HepG2 (cell line): ENCODE measurements around the gene AP4S1. TPM values are rescaled to one million over a fixed set of nuclear protein-coding genes. Genes with fewer than 3 reads are reported as not detected.

Experiments
- CHD4 ChIP-seq: fragments of 200-600 bp; sonication (generic); IDR thresholded peaks from 2 replicates; pipeline ENCODE4 v1.7.0; 2017; ENCODE audit warnings: mild to moderate bottlenecking, low read length, borderline replicate concordance
- MXD4 ChIP-seq: IDR thresholded peaks from 2 replicates; pipeline ENCODE4 v1.6.1; 2016; ENCODE audit warnings: mild to moderate bottlenecking, missing biosample characterization, missing genetic modification reagents
- NCOA5 ChIP-seq: sonication (generic); formaldehyde crosslinking; IDR thresholded peaks from 2 replicates; pipeline ENCODE4 v1.4.0; 2020; ENCODE audit warnings: missing genetic modification reagents
- ONECUT2 ChIP-seq: sonication (generic); formaldehyde crosslinking; IDR thresholded peaks from 2 replicates; pipeline ENCODE4 v1.4.0; 2020; ENCODE audit warnings: missing genetic modification reagents
- RFXAP ChIP-seq: sonication (generic); formaldehyde crosslinking; IDR thresholded peaks from 2 replicates; pipeline ENCODE4 v1.4.0; 2020; ENCODE audit warnings: missing genetic modification reagents, borderline replicate concordance
- ZNF235 ChIP-seq: sonication (generic); formaldehyde crosslinking; IDR thresholded peaks from 2 replicates; pipeline ENCODE4 v1.8.1; 2023; ENCODE audit warnings: mild to moderate bottlenecking, missing genetic modification reagents, borderline replicate concordance
- ZNF333 ChIP-seq: sonication (generic); formaldehyde crosslinking; IDR thresholded peaks from 2 replicates; pipeline ENCODE4 v1.4.0; 2020; ENCODE audit warnings: mild to moderate bottlenecking, missing genetic modification reagents, borderline replicate concordance
- ZNF543 ChIP-seq: sonication (generic); formaldehyde crosslinking; IDR thresholded peaks from 2 replicates; pipeline ENCODE4 v1.4.0; 2020; ENCODE audit warnings: mild to moderate bottlenecking, missing genetic modification reagents
- ZNF713 ChIP-seq: sonication (generic); formaldehyde crosslinking; IDR thresholded peaks from 2 replicates; pipeline ENCODE4 v1.4.0; 2020; ENCODE audit warnings: mild to moderate bottlenecking, missing genetic modification reagents
- ZNF841 ChIP-seq: sonication (generic); formaldehyde crosslinking; IDR thresholded peaks from 2 replicates; pipeline ENCODE4 v1.8.1; 2023; ENCODE audit warnings: missing genetic modification reagents, borderline replicate concordance
- ZSCAN12 ChIP-seq: sonication (generic); formaldehyde crosslinking; IDR thresholded peaks from 2 replicates; pipeline ENCODE4 v1.9.0; 2021; ENCODE audit warnings: mild to moderate bottlenecking, missing genetic modification reagents
- ZSCAN20 ChIP-seq: sonication (generic); formaldehyde crosslinking; IDR thresholded peaks from 2 replicates; pipeline ENCODE4 v1.4.0; 2020; ENCODE audit warnings: missing genetic modification reagents, mild to moderate bottlenecking, borderline replicate concordance
- polyA plus RNA-seq, 8 experiments: library from polyadenylated mRNA; depleted of rRNA in 3 of 8; stranded (reverse) in 7 of 8; unstranded in 1 of 8; fragments of >200 nt; fragmentation: Illumina TruSeq in 4 of 8; extraction: Trizol in 4 of 8; gene quantifications; 2 replicates each; pipeline versions ENCODE4 v1.2.1 to v1.2.3, GENCODE V29; 2011 to 2016; ENCODE audit warnings: low read depth in 4 of 8, missing spikeins in 1 of 8, mixed read lengths in 1 of 8; ENCODE audit not compliant: insufficient read depth in 1 of 8
- total RNA-seq, 5 experiments: library from RNA; depleted of rRNA; stranded (reverse); fragments of >200 nt; fragmentation: Illumina TruSeq; extraction: Trizol; gene quantifications; 2 replicates each; pipeline ENCODE4 v1.2.3, GENCODE V29; 2016; ENCODE audit warnings: low read depth in 1 of 5
- TF ChIP-seq, protein P1 (sequence below): sonication (generic); formaldehyde crosslinking; IDR thresholded peaks from 2 replicates; pipeline ENCODE4 v1.4.0; 2020; ENCODE audit warnings: missing genetic modification reagents
- TF ChIP-seq, protein P2 (sequence below): sonication (generic); formaldehyde crosslinking; IDR thresholded peaks from 2 replicates; pipeline ENCODE4 v1.4.0; 2020; ENCODE audit warnings: missing genetic modification reagents
- TF ChIP-seq, protein P3 (sequence below): sonication (generic); formaldehyde crosslinking; IDR thresholded peaks from 2 replicates; pipeline ENCODE4 v1.4.0; 2020; ENCODE audit warnings: missing genetic modification reagents, borderline replicate concordance
- TF ChIP-seq, protein P4 (sequence below): IDR thresholded peaks from 2 replicates; pipeline ENCODE4 v1.6.1; 2016
- TF ChIP-seq, protein P5 (sequence below): sonication (generic); formaldehyde crosslinking; IDR thresholded peaks from 2 replicates; pipeline ENCODE4 v1.9.0; 2022; ENCODE audit warnings: missing genetic modification reagents, mild to moderate bottlenecking, borderline replicate concordance
- TF ChIP-seq, protein P6 (sequence below): IDR thresholded peaks from 2 replicates; pipeline ENCODE4 v1.6.1; 2016; ENCODE audit warnings: low read depth
- TF ChIP-seq, protein P7 (sequence below): sonication (generic); formaldehyde crosslinking; conservative IDR thresholded peaks from 2 replicates; pipeline ENCODE4 v1.4.0; 2020; ENCODE audit warnings: missing genetic modification reagents

AP4S1 gene
- total and polyA plus RNA-seq, 2 of the 13 experiments (the other 11 are each of a cell fraction or from before 2014, with no cell fraction given), result 3.9 to 21.1 TPM

DNA sequence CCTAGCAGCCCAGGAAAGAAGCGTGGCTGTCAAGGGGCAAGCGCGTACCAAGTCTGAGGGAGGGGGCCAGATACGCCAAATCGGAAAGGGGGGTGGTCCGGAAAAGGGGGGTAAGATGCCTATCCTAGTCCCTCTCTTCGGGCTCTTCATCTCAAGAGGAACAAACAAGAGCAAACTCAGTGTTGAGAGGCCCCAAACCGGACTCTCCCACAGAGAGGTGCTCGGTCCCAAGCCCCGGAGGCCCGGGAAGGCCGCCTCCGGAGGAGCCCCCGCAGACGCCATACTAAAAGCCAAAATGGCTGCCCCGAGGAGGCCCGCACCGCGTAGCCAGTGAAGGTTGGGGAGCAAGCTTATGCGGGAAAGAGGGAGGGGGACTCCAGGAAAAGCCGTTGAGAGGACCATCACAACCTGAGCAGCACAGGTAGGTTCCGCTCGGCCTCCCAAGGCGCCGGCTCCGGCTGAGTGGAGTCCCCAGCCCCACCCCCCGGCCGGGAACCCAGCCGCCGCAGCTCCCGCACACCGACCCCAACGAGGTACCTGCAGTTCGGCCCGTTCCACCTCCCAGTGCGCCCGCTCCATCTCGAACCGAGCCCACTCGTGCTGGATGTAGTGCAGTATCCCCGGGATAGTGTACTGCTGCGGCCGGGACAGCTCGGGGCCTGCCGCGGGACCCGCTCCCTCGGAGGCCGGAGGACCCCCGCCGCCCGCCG, at the start of gene AP4S1 (continued):
- TF ChIP-seq, protein P1, sequence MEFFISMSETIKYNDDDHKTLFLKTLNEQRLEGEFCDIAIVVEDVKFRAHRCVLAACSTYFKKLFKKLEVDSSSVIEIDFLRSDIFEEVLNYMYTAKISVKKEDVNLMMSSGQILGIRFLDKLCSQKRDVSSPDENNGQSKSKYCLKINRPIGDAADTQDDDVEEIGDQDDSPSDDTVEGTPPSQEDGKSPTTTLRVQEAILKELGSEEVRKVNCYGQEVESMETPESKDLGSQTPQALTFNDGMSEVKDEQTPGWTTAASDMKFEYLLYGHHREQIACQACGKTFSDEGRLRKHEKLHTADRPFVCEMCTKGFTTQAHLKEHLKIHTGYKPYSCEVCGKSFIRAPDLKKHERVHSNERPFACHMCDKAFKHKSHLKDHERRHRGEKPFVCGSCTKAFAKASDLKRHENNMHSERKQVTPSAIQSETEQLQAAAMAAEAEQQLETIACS (CRISPR knock-in tag), result no peak
- TF ChIP-seq CHD4 (no peak), ZSCAN20 (CRISPR knock-in tag) (no peak; the same call in 1 of the 2 replicates), ZNF543 (CRISPR knock-in tag) (peak; percentile 78), RFXAP (CRISPR knock-in tag) (peak; percentile 60; the same call in 1 of the 2 replicates), ZSCAN12 (CRISPR knock-in tag) (no peak), ONECUT2 (no peak), ZNF333 (CRISPR knock-in tag) (peak; percentile 94; the same call in 1 of the 2 replicates), MXD4 (peak; percentile 32), ZNF235 (CRISPR knock-in tag) (peak; percentile 97), NCOA5 (CRISPR knock-in tag) (peak; percentile 79), ZNF841 (no peak), ZNF713 (CRISPR knock-in tag) (no peak)
- TF ChIP-seq, protein P2, sequence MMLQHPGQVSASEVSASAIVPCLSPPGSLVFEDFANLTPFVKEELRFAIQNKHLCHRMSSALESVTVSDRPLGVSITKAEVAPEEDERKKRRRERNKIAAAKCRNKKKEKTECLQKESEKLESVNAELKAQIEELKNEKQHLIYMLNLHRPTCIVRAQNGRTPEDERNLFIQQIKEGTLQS (CRISPR knock-in tag), result peak; percentile 21; the same call in 1 of the 2 replicates
- TF ChIP-seq, protein P3, sequence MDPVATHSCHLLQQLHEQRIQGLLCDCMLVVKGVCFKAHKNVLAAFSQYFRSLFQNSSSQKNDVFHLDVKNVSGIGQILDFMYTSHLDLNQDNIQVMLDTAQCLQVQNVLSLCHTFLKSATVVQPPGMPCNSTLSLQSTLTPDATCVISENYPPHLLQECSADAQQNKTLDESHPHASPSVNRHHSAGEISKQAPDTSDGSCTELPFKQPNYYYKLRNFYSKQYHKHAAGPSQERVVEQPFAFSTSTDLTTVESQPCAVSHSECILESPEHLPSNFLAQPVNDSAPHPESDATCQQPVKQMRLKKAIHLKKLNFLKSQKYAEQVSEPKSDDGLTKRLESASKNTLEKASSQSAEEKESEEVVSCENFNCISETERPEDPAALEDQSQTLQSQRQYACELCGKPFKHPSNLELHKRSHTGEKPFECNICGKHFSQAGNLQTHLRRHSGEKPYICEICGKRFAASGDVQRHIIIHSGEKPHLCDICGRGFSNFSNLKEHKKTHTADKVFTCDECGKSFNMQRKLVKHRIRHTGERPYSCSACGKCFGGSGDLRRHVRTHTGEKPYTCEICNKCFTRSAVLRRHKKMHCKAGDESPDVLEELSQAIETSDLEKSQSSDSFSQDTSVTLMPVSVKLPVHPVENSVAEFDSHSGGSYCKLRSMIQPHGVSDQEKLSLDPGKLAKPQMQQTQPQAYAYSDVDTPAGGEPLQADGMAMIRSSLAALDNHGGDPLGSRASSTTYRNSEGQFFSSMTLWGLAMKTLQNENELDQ, result 0 out of 2 replicates have a peak, but pooled peaks have one; percentile 11
- TF ChIP-seq, protein P4, sequence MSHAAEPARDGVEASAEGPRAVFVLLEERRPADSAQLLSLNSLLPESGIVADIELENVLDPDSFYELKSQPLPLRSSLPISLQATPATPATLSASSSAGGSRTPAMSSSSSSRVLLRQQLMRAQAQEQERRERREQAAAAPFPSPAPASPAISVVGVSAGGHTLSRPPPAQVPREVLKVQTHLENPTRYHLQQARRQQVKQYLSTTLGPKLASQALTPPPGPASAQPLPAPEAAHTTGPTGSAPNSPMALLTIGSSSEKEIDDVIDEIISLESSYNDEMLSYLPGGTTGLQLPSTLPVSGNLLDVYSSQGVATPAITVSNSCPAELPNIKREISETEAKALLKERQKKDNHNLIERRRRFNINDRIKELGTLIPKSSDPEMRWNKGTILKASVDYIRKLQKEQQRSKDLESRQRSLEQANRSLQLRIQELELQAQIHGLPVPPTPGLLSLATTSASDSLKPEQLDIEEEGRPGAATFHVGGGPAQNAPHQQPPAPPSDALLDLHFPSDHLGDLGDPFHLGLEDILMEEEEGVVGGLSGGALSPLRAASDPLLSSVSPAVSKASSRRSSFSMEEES (CRISPR knock-in tag), result no peak; the same call in 1 of the 2 replicates
- TF ChIP-seq, protein P5, sequence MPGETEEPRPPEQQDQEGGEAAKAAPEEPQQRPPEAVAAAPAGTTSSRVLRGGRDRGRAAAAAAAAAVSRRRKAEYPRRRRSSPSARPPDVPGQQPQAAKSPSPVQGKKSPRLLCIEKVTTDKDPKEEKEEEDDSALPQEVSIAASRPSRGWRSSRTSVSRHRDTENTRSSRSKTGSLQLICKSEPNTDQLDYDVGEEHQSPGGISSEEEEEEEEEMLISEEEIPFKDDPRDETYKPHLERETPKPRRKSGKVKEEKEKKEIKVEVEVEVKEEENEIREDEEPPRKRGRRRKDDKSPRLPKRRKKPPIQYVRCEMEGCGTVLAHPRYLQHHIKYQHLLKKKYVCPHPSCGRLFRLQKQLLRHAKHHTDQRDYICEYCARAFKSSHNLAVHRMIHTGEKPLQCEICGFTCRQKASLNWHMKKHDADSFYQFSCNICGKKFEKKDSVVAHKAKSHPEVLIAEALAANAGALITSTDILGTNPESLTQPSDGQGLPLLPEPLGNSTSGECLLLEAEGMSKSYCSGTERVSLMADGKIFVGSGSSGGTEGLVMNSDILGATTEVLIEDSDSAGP (CRISPR knock-in tag), result no peak
- TF ChIP-seq, protein P6, sequence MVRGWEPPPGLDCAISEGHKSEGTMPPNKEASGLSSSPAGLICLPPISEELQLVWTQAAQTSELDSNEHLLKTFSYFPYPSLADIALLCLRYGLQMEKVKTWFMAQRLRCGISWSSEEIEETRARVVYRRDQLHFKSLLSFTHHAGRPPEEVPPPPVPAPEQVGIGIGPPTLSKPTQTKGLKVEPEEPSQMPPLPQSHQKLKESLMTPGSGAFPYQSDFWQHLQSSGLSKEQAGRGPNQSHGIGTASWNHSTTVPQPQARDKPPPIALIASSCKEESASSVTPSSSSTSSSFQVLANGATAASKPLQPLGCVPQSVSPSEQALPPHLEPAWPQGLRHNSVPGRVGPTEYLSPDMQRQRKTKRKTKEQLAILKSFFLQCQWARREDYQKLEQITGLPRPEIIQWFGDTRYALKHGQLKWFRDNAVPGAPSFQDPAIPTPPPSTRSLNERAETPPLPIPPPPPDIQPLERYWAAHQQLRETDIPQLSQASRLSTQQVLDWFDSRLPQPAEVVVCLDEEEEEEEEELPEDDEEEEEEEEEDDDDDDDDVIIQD (CRISPR knock-in tag), result no peak
- TF ChIP-seq, protein P7, sequence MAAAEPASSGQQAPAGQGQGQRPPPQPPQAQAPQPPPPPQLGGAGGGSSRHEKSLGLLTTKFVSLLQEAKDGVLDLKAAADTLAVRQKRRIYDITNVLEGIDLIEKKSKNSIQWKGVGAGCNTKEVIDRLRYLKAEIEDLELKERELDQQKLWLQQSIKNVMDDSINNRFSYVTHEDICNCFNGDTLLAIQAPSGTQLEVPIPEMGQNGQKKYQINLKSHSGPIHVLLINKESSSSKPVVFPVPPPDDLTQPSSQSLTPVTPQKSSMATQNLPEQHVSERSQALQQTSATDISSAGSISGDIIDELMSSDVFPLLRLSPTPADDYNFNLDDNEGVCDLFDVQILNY (CRISPR knock-in tag), result peak; percentile 68; the same call in 1 of the 2 replicates
